HG03442 (cell line): ENCODE measurements around the gene IBA57.

Source experiments
- ATAC-seq: cut with Tn5 transposase; IDR thresholded peaks from one replicate; pipeline ENCODE4 v1.9.1; 2021; ENCODE audit warnings: mild to moderate bottlenecking, moderate library complexity; ENCODE audit not compliant: unreplicated experiment

Gene IBA57

GRCh38 chr1:228155596-228156514, 9.7 kb upstream of the IBA57 start:
- no peak for ATAC-seq

GRCh38 chr1:228156515-228156881, 9.1 kb upstream of the IBA57 start:
- ATAC-seq = no peak

- ATAC-seq = no peak
Measured at GRCh38 chr1:228156941-228157728, 8.5 kb upstream of the IBA57 start.

- no peak for ATAC-seq
Measured at GRCh38 chr1:228157729-228158126, 7.9 kb upstream of the IBA57 start.

GRCh38 chr1:228158151-228159007, 7.2 kb upstream of the IBA57 start:
- no peak for ATAC-seq

- no peak for ATAC-seq
Measured at GRCh38 chr1:228159008-228159665, 6.5 kb upstream of the IBA57 start.

- ATAC-seq = no peak
Measured at GRCh38 chr1:228160201-228160761, 5.3 kb upstream of the IBA57 start.

- ATAC-seq = no peak
Measured at GRCh38 chr1:228161362-228161761, 4.2 kb upstream of the IBA57 start.

- no peak for ATAC-seq
Measured at GRCh38 chr1:228161866-228162265, 3.7 kb upstream of the IBA57 start.

GRCh38 chr1:228162286-228163006, 3.2 kb upstream of the IBA57 start:
- no peak for ATAC-seq

- ATAC-seq = no peak
Measured at GRCh38 chr1:228163007-228163753, 2.4 kb upstream of the IBA57 start.

GRCh38 chr1:228163776-228164519, 1.7 kb upstream of the IBA57 start:
- no peak for ATAC-seq

GRCh38 chr1:228164561-228165371, 838 bp upstream of the IBA57 start:
- no peak for ATAC-seq

GRCh38 chr1:228166170-228166936, 749 bp downstream of the IBA57 start:
- ATAC-seq = peak; percentile 27

GRCh38 chr1:228168563-228169270, 3.1 kb downstream of the IBA57 start:
- ATAC-seq = no peak

- ATAC-seq = no peak
Measured at GRCh38 chr1:228169345-228169744, 3.7 kb downstream of the IBA57 start.
